Brain pericyte (primary cell): ENCODE data around the gene RBM26.

Experiments
- DNase-seq: peaks from one replicate; pipeline ENCODE4 v3.0.0-alpha.2; 2012; ENCODE audit warnings: low read depth, low spot score

Gene RBM26

GRCh38 chr13:79405831-79406596 is at the start of gene RBM26:
RBM26 (minus strand) TSS chr13:79406255; CDS start chr13:79405774, 481 bp downstream.
- peak; percentile 77 for DNase-seq

- no peak for DNase-seq
These were observed 49.3 kb upstream of the RBM26 start for GRCh38 chr13:79455331-79455730.

- DNase-seq, result no peak
These were observed 46.3 kb upstream of the RBM26 start for GRCh38 chr13:79452239-79452913.

GRCh38 chr13:79451500-79451962 is 45.5 kb upstream of the RBM26 start:
- peak; percentile 20 for DNase-seq

- DNase-seq, result no peak
These were observed 44.1 kb upstream of the RBM26 start for GRCh38 chr13:79450110-79450509.

- no peak for DNase-seq
These were observed 42.4 kb upstream of the RBM26 start for GRCh38 chr13:79448413-79448812.

- DNase-seq, result no peak
These were observed 41.7 kb upstream of the RBM26 start for GRCh38 chr13:79447741-79448140.

- DNase-seq, result no peak
These were observed 41.1 kb upstream of the RBM26 start for GRCh38 chr13:79447141-79447540.

- DNase-seq, result no peak
These were observed 40.1 kb upstream of the RBM26 start for GRCh38 chr13:79445968-79446645.

GRCh38 chr13:79442706-79443105 is 36.7 kb upstream of the RBM26 start:
- DNase-seq, result no peak

- no peak for DNase-seq
These were observed 36.2 kb upstream of the RBM26 start for GRCh38 chr13:79442221-79442620.

- no peak for DNase-seq
These were observed 35.0 kb upstream of the RBM26 start for GRCh38 chr13:79440958-79441528.

GRCh38 chr13:79439275-79439674 is 33.2 kb upstream of the RBM26 start:
- DNase-seq, result no peak

GRCh38 chr13:79435561-79435990 is 29.5 kb upstream of the RBM26 start:
- no peak for DNase-seq

GRCh38 chr13:79434556-79434955 is 28.5 kb upstream of the RBM26 start:
- DNase-seq, result no peak

GRCh38 chr13:79432992-79433391 is 26.9 kb upstream of the RBM26 start:
- no peak for DNase-seq

- DNase-seq, result no peak
These were observed 26.0 kb upstream of the RBM26 start for GRCh38 chr13:79432086-79432485.

- no peak for DNase-seq
These were observed 23.3 kb upstream of the RBM26 start for GRCh38 chr13:79429309-79429708.

- DNase-seq, result no peak
These were observed 21.8 kb upstream of the RBM26 start for GRCh38 chr13:79427883-79428282.

GRCh38 chr13:79427265-79427664 is 21.2 kb upstream of the RBM26 start:
- DNase-seq, result no peak

GRCh38 chr13:79423801-79424642 is 18.0 kb upstream of the RBM26 start:
- no peak for DNase-seq
